Central memory CD4-positive, alpha-beta T cell (primary cell): ENCODE data around the gene CDYL.
"Not testable (repeated sequence)": the region's sequence is repeated elsewhere in the genome, so short reads cannot be mapped to it uniquely, and the experiment has no call there.

ENCODE experiments used
- DNase-seq: peaks from one replicate; pipeline ENCODE4 v3.0.0; 2022

Gene CDYL

DNA sequence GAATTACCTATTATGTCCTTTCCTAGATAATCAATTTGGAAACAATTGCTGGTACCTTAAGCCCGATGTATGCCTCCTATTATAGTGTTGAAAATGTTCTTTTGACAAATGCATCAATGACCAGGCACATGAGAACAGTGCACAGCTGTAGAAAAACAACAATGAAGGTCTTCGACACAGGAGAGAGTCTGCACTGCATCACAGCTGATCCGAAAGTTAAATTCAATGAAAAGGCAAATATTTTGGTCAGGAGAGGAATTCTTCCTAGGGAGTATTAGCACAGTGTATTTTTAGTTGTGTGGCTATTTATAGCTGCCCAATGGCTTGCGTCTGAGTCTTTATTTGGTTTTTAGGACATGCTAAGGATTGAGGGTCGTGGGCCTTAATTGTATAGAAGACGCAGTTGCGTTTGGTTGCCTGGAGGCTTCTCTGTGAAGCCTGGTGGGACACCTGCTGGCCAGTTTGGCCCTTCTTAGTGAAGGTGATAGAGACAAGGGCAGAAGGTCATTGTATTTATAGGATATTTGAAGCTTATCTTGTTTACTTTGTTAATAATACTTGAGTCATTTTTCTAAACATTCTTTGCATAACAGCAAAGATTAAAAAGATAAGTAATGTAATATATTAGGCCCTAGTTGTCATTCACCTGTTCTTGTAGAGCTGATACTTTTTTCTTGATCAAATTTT is 72.3 kb downstream of the CDYL start:
- no peak for DNase-seq

DNA sequence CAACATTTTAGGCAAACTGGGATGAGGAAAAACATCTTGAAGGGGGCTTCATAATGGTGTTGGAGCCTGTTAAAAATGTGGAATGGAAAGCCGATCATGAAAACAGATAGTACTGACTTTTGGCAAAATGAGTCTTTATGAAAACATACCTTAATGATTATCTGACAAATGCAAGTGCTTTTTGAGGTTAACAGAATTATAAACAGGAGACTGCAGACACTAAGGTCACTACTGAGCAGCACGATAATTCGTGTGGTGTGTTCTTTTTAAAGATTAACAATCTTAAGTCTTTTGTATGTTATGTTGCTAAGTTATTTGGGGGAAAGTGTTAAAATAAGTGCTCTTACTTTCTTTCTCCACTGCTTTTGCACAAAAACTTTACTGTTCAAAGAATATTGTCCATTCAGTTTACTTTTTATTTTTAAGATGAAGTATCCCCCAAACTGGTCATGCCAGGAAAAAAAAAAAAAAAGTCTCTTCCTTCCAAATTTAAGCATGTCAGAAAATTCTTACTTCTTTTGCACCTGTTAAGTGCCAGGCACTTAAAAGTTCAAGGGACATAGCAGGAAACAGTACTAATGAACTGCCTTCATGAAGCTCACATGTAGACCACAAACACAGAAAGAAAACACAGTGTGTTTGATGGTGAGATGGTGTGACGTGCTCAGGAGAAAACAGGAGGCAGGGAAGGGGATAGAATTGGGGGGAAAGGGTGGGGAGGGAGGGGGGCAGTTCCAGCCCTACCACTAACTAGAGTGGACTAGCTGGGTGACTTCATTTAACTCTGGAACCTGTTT is 73.2 kb downstream of the CDYL start:
- no peak for DNase-seq

GRCh38 chr6:4851035-4851434 is 74.8 kb downstream of the CDYL start:
- DNase-seq: no peak

- DNase-seq: not testable (repeated sequence)
These were observed 76.0 kb downstream of the CDYL start for GRCh38 chr6:4852186-4852585.

DNA sequence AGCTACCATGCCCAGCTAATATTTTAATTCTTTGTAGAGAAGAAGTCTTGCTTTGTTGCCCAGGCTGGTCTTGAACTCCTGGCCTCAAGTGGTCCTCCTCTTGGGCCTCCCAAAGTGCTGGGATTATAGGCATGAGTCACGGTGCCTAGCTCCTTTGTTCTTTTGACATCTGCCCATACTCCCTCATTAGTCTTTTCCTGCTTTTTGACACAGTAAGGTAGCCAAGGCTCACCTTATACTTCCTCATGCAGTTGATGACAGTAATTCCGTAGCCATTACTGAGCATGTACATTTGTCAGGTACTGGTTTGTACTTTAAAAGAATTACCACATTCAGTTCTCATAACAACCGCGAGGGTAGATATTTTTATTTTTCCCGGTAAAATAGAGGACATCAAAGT is 76.7 kb downstream of the CDYL start:
- DNase-seq: no peak

DNA sequence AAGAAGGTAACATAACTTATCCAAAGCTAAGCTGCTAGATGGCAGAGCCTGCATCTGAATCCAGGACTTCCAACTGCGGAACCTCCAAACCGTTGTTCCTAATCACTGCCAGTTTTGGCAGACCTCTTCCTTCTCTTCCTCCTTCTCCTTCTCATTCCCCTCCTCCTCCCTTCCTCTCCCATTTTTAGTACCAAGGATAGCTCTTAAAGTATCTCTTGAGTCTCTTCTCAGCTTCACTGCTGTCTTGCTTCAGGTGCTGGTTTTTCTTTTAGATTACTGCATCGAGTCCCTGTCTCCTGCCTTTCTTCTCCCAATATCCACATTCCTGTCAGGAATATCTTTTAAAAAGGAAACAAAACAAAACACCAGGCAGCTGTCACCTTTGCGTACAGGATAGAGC is 77.1 kb downstream of the CDYL start:
- DNase-seq: no peak

DNA sequence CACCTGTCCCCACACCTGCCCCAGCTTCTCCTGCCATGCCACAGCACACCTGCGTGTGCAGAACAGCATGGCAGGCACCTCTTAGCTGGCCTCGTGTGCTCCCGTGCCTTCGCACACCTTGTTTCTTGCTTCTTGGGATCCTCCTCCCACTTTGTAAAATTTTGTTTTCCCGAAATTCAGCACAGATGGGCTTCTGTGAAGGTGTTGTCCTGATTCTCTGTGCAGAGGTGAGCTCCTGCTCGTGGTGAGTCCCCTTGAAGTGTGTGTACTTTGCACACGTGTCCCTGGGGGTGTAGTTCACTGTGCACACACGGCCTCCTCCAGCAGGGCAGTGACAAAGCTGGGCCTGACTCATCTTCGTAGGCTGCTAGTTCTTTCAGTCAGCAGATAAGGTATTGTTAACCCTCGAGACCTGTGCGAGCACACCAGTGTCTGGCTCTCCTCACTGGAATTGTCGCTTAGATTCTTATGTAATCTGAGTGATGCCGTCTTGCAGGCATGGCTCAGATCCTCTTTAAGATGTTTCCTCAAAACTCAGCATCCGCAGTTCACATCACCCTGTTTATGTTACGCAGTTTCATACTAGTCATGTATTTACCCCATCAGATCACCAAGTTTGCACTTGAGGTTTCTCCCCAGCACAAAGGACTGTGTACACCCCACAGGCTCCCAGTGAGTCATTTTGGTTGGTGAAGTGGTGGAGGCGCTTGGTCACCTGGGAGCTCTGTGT is 77.7 kb downstream of the CDYL start:
- DNase-seq: no peak

- DNase-seq: no peak
These were observed 80.6 kb downstream of the CDYL start for GRCh38 chr6:4856785-4857184.

DNA sequence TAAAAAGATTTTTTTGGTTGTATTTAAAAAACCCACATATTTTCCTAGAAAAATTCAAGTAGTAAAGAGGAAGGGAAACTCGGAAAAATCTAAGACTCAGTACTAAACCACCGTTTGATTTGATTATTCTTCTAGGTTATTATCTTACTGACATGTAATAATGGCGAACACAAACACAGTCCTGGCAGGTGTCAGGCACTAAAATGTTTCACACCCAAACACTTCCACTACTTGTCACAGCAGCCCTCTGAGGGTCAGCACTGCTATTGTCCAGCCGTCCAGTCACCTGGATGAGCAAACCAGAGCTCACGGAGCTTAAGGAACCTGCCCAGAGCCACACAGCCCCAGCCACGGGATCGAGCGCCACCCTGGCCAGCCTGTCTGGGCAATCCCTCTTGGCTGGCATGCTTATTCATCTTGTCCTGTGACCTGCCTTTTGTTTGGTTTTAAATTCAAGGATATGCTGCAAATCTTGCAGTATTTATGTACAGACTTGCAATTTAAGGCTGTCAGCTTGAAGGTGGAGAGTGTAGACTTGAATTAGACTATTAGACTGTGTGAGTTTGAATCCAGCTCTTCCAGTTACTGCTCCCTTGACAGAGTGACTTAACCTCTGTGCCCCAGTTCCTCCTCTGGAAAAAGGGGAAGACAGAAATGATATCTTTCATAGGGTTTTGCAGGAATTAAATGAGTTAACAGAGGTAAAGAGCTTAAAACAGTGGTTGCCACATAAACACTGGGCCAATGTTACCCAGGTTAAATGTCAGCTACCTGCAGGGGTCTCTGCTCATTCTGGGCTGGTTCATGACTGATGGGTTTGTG is 82.2 kb downstream of the CDYL start:
- DNase-seq: no peak

- DNase-seq: no peak
These were observed 84.2 kb downstream of the CDYL start for GRCh38 chr6:4860387-4860786.

- DNase-seq: no peak
These were observed 85.4 kb downstream of the CDYL start for GRCh38 chr6:4861564-4861963.

- no peak for DNase-seq
These were observed 88.3 kb downstream of the CDYL start for GRCh38 chr6:4864519-4864918.

GRCh38 chr6:4865006-4865405 is 88.8 kb downstream of the CDYL start:
- DNase-seq: not testable (repeated sequence)

DNA sequence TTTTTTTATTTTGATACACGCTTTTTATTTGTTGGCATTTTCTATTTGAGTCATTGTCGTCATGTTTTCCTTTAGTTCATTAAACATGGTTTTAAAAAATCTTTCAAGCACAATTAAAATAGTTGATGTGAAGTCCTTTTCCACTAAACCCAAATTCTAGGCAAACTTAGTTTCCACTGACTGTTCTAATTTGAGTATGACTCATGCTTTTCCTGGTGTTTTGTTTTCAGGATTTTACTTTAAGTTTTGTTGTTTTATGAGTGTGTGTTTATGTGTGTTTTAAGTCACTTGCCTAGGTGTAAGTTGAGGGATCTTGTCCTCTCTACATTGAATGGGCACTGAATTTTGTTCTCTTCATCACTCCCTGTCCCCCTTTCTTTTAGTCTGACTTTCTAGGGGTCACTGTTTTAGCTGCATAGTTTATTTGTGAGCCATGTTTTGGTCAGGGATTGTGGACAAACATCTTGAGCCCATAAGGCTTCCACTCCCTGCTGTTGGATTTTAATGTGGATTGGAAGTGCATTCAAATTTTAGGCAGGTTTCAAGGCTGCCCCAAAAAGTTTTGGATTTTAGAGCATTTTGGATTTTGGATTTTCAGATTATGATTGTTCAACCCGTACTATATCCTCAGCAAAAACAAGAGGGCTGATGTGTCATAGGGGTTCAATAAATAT is 94.8 kb downstream of the CDYL start:
- no peak for DNase-seq

- DNase-seq: no peak
These were observed 95.6 kb downstream of the CDYL start for GRCh38 chr6:4871825-4872224.

GRCh38 chr6:4872841-4873240 is 96.6 kb downstream of the CDYL start:
- no peak for DNase-seq

GRCh38 chr6:4873928-4874327 is 97.7 kb downstream of the CDYL start:
- DNase-seq: no peak

GRCh38 chr6:4879741-4880275 is 103.6 kb downstream of the CDYL start:
- DNase-seq: no peak

GRCh38 chr6:4880363-4880762 is 104.2 kb downstream of the CDYL start:
- no peak for DNase-seq

- DNase-seq: no peak
These were observed 107.1 kb downstream of the CDYL start for GRCh38 chr6:4883298-4883697.

DNA sequence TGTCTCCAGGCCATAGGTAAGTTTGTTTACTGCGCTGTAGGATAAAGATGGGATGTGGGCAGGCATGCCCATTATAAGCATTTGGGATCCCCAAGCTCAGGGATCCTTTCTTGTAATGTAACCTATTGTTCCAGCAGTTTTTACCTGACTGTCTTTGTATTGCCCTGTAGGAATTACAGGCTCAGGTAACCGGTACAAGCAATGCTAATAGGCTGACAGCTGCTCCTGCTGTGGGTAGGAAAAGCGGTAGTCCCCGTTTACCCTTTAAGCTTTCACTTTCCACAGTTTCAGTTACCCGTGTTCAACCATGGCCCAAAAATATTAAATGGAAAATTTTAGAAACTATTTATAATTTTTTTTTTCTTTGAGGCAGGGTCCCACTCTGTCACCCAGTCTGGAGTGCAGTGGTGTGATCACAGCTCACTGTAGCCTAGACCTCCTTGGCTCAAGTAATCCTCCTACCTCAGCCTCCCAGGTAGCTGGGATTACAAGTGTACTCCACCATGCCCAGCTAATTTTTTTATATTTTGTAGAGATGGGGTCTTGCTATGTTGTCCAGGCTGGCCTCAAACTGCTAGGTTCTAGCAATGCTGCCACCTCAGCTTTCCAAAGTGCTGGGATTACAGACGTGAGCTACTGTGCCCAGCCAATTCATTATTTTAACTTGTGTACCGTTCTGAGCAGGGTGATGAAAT is 108.6 kb downstream of the CDYL start:
- DNase-seq: no peak
